SK-MEL-5 (cell line): ENCODE results near the gene RNF13. TPM values are rescaled to one million over a fixed set of nuclear protein-coding genes. Genes with fewer than 3 reads are reported as not detected.
"Not testable (repeated sequence)": the region's sequence is repeated elsewhere in the genome, so short reads cannot be mapped to it uniquely, and the experiment has no call there.

Source experiments
- DNase-seq: peaks from one replicate; pipeline ENCODE4 v3.0.0-alpha.2; 2016; ENCODE audit warnings: low read depth, low spot score
- in situ Hi-C: cut with HindIII; loops from 2 replicates; pipeline ENCODE4 v1.10.0; 2016; ENCODE audit warnings: low sequenced_read_pairs, high pct_unique_total_duplicates, low pct_unique_long_range_greater_than_20kb
- total RNA-seq: library from RNA; depleted of rRNA; stranded (reverse); fragments of >200 nt; shearing (Covaris generic); gene quantifications from 2 replicates; pipeline ENCODE4 v1.2.3, GENCODE V29; 2014

RNF13 gene
- total RNA-seq, 1 experiment from 2014 or later: 141 TPM

DNA sequence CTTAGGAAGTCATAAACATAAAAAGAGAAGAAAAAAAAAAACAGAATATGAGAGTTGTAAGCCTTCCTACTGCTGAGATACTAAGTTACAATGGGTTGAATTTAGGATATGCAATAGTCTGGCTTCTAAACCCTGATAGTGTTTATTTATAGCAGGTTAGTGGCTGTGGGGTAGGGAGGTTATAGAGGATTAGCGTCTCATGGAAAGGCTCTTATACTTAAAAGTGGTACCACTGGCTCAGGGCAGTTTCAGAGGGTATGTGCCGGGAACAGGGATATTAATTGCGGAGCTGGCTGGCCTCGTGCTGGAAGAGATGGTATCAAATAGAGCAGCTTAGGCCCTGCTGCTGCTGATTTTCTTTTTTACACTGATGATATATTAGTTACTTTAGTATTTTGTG, 96.9 kb downstream of the RNF13 start:
- in situ Hi-C loops: no loop called here
- DNase-seq: no peak

DNA sequence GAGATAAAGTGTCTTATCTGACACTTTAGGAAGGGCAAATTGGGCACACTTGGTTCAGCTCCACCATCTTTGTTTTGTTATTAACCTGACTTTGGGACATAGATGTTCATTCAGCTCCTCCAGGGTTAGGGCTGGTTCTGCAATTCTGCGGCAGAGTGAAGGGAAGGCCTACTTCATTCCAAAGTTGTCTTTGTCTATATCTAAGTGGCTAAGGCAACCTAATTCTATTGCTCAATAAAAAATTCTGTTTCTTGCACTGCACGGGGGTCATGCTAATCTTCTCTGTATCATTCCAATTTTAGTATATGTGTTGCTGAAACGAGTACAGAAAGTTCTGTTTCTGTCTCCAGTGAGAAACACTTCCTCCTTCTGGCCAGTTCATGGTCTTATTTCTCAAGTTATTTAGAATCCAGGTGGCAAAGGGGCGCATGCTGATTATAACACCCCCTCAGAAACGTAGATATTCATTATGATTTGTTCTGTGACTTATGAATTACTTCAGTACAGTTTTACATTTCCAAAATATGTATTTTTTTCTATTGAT, 104.2 kb downstream of the RNF13 start:
- no peak for DNase-seq
- in situ Hi-C loops: no loop called here

DNA sequence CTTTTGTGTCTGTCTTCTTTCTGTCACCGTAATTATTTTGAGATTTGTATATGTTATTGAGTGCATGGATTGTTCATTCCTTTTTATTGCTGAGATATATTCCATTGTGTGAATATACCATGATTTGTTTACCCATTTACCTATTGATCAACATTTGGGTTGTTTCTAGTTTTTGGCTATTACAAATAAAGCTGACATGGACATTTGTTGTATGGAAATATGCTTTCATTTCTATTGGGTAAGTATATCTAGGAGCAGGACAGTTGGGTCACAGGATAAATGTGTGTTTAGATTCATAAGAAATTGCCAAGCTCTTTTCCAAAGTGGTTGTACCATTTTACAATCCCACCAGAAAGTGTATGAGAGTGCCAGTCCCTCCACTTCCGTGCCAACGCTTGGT, 106.5 kb downstream of the RNF13 start:
- no peak for DNase-seq
- in situ Hi-C loops: no loop called here

DNA sequence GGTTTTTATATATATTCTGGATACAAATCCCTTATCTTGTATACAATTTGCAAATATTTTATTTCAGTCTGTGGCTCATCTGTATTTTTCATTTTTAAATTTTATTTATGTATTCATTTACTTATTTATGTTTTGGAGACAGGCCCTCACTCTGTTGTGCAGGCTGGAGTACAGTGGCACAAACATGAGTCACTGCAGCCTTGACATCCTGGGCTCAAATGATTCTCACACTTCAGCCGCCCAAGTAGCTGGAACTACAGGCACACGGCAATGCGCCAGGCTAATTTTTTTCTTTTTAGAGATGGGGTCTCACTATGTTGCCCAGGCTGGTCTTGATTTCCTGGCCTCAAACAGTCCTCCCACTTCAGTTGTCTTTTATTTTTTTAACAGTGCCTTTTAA, 107.1 kb downstream of the RNF13 start:
- DNase-seq: no peak
- in situ Hi-C loops: no loop called here

DNA sequence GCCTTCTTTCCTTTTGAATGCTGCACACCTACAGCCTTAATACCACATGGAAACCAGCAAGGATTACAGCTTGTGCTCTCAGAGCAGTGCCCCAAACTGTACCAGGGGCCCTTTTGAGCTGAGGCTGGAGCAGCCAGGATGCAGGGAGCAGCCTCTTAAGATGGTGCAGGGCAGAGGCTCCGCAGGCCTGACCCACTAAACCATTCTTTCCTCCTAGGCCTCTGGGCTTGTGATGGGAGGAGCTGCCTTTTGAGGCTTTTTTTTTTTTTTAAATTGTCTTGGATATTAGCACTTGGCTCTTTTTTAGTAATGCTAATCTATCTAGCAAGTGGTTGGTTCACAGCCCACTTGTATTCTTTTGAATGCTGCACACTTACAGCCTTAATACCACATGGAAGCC, 120.0 kb downstream of the RNF13 start:
- in situ Hi-C loops: no loop called here

DNA sequence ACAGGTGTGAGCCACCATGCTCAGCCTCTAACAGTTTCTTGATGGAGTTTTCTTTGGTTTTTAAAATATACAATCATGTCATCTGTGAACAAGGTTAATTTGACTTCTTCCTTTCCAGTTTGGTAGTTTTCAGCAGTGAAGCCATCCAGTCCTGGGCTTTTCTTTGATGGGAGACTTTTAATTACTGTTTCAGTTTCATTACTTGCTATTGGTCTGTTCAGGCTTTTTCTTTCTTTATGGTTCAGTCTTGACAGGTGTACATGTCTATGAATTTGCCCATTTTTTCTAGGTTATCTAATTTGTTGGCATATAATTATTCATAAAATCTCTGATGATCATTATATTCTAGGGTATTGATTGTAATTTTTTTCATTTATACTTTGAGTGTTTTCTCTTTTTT, 120.8 kb downstream of the RNF13 start:
- no peak for DNase-seq
- in situ Hi-C loops: no loop called here

More for the DNA sequence above, 120.0 kb downstream of the RNF13 start:
- no peak for DNase-seq

DNA sequence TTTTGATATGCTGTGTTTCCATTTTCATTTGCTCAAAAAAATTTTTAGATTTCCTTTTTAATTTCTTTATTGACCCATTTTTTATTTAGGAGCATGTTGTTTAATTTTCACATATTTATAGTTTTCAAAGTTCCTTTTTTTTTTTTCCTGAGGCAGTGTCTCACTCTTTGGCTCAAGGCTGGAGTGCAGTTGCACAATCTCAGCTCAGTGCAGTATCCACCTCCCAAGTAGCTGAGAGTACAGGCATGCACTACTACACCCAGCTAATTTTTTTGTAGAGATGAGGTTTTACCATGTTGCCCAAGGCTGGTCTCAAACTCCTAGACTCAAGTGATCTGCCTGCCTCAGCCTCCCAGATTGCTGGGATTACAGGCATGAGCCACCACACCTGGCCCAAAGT, 121.5 kb downstream of the RNF13 start:
- in situ Hi-C loops: no loop called here
- no peak for DNase-seq

DNA sequence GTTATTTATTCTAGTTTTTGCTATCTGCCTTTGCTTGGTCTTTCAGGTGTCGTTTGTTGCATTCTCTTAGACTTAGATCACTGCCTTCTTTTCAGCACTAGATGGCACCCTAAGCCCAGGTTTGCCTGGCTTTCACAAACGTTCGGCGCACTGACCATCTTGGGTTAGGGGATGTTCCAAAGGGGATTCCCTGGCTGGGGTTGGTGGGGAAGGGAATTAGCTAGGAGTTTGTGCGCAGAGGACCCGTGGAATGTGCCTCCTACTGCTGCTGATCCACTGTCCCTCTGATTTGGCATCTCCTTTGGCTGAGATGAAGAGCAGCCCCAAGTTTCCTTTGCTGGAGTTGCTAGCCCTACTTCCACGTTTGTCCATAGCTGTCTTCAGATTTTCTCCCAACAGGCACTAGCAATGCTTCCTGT, 123.8 kb downstream of the RNF13 start:
- in situ Hi-C loops: no loop called here
- DNase-seq: peak; percentile 72

DNA sequence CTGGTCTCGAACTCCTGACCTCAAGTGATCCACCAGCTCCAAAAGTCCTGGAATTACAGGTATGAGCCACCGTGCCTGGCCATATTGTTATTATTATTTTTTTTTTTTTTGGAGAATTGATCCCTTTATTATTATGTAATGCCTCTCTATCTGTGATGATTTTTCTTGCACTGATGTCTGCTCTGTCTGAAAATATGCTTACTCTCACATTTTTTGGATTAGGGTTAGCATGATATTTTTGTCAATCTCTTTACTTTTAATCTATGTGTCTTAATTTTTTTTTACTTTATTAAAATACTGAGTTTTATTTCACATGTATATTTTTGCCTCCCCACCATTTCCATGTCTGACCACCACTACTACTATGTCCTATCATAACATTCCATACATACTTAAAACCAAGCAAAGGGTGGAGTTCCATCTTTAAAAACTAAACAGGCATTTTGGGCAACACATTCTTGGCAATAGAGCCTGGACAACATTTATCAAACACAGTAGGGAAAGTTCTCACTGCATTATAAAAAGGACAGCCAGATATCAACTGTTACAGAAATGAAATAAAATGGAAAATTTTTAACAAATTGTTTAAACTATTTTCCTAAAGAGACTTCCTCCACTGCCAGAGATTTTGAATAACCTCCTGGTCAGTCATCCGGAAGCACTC, 125.5 kb downstream of the RNF13 start:
- in situ Hi-C loops, DNase-seq: not testable (repeated sequence)

DNA sequence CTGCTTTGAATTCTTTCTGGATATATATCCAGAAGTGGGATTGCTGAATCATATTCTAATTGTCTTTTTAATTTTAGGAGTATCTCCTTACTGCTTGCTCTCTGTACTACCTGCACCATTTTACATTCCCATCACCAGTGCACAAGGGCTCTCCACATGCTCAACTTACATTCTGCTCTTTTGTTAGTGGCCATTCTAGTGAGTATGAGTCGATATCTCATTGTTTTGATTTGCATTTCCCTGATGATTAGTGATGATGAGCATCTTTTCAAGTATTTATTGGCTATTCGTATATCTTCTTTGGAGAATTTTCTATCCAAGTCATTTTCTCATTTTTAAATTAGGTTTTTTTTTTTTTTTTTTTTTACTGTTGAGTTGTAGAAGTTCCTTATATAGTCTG, 128.2 kb downstream of the RNF13 start:
- no peak for DNase-seq
- in situ Hi-C loops: no loop called here

DNA sequence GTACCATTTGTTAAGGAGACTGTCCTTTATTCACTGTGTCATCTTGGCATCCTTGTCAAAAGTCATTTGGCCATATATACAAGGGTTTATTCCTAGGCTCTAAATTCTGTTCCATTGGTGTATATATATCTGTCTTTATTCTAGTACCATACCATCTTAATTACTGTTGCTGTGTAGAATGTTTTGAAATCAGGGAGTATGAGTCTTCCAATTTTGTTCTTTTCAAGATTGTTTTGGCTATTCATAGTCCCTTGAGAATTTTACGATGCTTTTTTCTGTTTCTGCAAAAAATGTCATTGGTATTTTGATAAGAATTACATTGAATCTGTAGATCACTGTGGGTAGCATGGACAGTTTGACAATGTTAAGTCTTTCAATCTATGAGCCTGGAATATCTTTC, 128.9 kb downstream of the RNF13 start:
- DNase-seq: no peak
- in situ Hi-C loops: no loop called here

DNA sequence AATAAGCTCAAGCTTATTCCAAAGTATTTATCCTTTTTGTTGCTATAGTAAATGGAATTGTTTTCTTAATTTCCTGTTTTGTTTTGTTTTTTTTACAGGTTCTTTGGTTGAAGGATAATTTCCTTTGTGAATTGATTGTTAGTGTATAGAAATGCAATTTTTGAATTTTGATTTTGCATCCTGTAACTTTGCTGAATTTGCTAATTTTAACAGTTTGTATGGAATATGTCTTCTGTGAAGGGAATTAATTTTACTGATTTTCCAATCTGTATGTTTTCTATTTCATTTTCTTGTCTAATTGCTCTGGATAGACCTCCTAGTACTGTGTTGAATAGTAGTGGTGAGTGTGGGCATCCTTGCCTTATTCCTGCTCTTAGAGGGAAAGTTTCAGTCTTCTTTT, 129.4 kb downstream of the RNF13 start:
- in situ Hi-C loops: no loop called here
- no peak for DNase-seq

DNA sequence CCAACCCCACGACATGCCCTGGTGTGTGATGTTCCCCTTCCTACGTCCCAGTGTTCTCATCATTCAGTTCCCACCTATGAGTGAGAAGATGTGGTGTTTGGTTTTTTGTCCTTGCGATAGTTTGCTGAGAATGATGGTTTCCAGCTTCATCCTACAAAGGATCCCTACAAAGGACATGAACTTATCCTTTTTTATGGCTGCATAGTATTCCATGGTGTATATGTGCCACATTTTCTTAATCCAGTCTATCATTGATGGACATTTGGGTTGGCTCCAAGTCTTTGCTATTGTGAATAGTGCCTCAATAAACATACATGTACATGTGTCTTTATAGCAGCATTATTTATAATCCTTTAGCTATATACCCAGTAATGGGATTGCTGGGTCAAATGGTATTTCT, 131.0 kb downstream of the RNF13 start:
- DNase-seq, in situ Hi-C loops: not testable (repeated sequence)

DNA sequence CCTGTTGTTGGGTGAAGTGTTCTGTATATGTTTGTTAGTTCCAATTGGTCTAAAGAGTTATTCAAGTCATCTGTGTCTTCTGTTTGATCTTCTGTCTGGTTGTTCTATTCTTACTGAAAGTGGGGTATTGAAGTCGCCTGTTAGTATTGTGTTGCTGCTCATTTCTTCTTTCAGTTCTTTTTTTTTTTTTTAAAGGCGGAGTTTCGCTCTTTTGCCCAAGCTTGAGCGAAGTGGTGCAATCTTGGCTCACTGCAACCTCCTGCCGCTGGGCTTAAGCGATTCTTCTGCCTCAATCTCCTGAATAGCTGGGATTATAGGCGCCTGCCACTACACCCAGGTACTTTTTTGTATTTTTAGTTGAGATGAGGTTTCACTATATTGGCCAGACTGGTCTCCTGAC, 134.2 kb downstream of the RNF13 start:
- in situ Hi-C loops: no loop called here

DNA sequence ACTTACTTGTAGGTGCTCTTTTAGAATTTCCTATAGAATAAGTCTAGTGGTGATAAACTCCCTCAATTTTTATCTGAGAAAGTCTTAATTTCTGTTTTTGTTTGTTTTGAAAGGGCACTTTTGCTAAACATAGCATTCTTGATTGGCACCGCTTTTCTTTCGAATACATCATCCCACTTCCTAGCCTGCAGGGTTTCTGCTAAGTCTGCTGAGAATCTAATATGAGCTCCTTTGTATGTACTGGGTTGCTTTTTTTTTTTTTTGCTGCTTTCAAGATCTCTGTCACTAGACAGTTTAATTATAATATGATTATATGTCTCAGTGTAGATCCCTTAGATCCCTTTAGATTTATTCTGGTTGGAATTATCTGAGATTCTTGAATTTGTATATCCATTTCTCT, 136.2 kb downstream of the RNF13 start:
- in situ Hi-C loops: no loop called here

More for the DNA sequence above, 134.2 kb downstream of the RNF13 start:
- DNase-seq: no peak

DNA sequence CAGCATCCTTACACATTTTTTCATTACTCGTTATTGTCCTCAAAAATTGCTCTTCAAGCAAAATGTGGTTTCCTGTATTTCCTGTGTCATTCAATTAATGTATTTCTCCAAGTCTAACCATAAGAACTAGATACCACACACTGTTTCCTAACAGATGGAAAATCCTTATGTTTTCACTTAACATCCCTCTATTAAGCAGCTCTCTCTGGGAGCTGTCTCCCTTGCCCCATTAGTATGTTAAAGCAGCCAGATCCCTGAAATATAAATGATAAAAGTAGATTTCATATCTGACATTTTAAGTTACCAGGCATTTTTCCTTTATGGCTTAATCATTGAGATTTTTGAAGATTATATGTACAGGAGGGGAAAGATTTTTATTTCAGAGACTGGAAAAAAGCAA, 141.8 kb downstream of the RNF13 start:
- in situ Hi-C loops: no loop called here
- DNase-seq: no peak

More for the DNA sequence above, 136.2 kb downstream of the RNF13 start:
- peak; percentile 81 for DNase-seq

DNA sequence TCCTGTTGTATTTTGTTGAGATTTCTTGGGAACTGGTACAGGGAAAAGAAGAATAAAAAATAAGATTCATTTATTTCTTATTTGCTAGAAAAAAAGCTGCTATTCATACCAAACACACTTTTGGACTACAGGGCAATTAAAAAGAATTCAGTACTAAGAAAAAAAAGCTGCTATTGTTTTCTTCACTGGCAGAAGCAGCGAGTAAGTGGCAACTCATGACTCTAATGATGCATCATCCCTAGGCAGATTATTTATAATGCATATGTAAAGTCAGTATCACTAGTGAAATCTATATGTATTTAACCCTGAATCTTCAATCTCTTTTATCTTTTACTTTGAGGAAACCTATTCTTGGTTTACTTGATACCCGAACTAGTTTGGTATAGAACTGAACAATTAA, 142.4 kb downstream of the RNF13 start:
- peak; percentile 58 for DNase-seq
- in situ Hi-C loops: no loop called here

DNA sequence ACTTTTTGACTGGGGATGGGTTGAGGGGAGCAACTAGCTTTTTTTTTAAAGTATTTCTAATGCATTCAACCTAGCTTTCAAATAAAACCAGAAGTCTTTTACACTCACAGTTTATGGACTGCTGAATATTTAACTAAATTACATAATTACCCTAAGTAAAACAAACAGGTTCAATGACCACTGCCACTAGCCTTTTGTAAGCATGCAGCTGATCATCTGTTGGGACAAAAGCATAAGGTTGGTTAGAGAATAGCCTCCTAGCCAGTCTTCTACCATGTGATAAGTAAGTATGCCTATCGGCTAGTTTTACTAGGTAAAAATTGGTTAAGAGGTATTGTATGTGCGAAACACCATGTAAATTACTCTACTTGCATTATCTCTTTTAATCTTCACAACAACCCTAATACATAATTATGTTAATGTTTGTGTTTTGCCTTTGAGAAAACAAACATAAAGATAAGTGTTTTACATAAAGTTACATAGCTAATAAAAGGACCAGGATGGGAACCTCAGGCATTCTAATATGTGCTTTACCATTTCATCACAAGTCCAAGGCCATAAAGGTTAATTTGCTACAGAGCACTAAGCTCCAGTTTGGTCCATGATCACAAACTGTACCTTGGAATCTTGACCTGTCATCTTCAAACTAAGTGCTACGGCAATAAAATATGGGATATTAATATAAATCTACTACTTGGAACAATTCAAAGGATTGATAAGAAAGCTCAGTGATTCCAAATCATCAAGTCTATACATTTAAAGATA, 144.5 kb downstream of the RNF13 start:
- DNase-seq: no peak
- in situ Hi-C loops: no loop called here
